Astrocyte (in vitro differentiated cells and primary cell): ENCODE measurements around the gene KCNJ12. TPM values are rescaled to one million over a fixed set of nuclear protein-coding genes. Genes with fewer than 3 reads are reported as not detected.

Experiments used
- DNase-seq: peaks from one replicate; pipeline ENCODE4 v3.0.0-alpha.2; 2010; ENCODE audit warnings: low read depth
- FAIRE-seq: peaks from 2 replicates; lab custom pipeline; 2011; peaks lifted over from hg19 to GRCh38; lab: Jason Lieb, UNC
- H2AFZ ChIP-seq: 2 replicates; pipeline ENCODE4 v1.6.0; 2012; ENCODE audit warnings: low read depth, low read length, inconsistent platforms
- H3K27ac ChIP-seq: 2 replicates; pipeline ENCODE4 v1.5.1; 2011; ENCODE audit warnings: low read depth, low read length, inconsistent platforms
- H3K27me3 ChIP-seq: 2 replicates; pipeline ENCODE4 v1.6.0; 2011; ENCODE audit warnings: low read length, inconsistent platforms; ENCODE audit not compliant: insufficient read depth
- H3K36me3 ChIP-seq: 2 replicates; pipeline ENCODE4 v1.5.1; 2011; ENCODE audit warnings: low read length, inconsistent platforms; ENCODE audit not compliant: insufficient read depth
- H3K4me1 ChIP-seq: 2 replicates; pipeline ENCODE4 v1.5.1; 2011; ENCODE audit warnings: low read length, inconsistent platforms; ENCODE audit not compliant: insufficient read depth
- H3K4me2 ChIP-seq: 2 replicates; pipeline ENCODE4 v1.6.0; 2012; ENCODE audit warnings: low read length, inconsistent platforms
- H3K4me3 ChIP-seq: 2 replicates; pipeline ENCODE4 v1.5.1; 2011; ENCODE audit warnings: low read depth, mild to moderate bottlenecking, low read length, inconsistent platforms; ENCODE audit not compliant: insufficient read depth
- H3K79me2 ChIP-seq: 2 replicates; pipeline ENCODE4 v1.6.0; 2012; ENCODE audit warnings: mild to moderate bottlenecking, low read length, inconsistent platforms; ENCODE audit not compliant: insufficient read depth
- H3K9ac ChIP-seq: 2 replicates; pipeline ENCODE4 v1.6.0; 2012; ENCODE audit warnings: mild to moderate bottlenecking, low read length, inconsistent platforms
- H3K9me3 ChIP-seq: 2 replicates; pipeline ENCODE4 v1.5.1; 2012; ENCODE audit warnings: low read depth, mild to moderate bottlenecking, low read length, inconsistent platforms; ENCODE audit not compliant: insufficient read depth
- H4K20me1 ChIP-seq: 2 replicates; pipeline ENCODE4 v1.6.0; 2012; ENCODE audit warnings: low read length, inconsistent platforms; ENCODE audit not compliant: insufficient read depth
- H3K27ac Mint-ChIP-seq: one replicate; pipeline ENCODE4 v1.8.0; 2021; ENCODE audit warnings: mild to moderate bottlenecking, mixed read lengths; ENCODE audit not compliant: unreplicated experiment
- H3K27me3 Mint-ChIP-seq: one replicate; pipeline ENCODE4 v1.8.0; 2021; ENCODE audit warnings: low read depth, mixed read lengths; ENCODE audit not compliant: unreplicated experiment
- H3K36me3 Mint-ChIP-seq: one replicate; pipeline ENCODE4 v1.8.0; 2021; ENCODE audit warnings: low read depth, mixed read lengths; ENCODE audit not compliant: unreplicated experiment
- H3K4me1 Mint-ChIP-seq: one replicate; pipeline ENCODE4 v1.8.0; 2021; ENCODE audit warnings: low read depth, mixed read lengths; ENCODE audit not compliant: unreplicated experiment
- H3K4me3 Mint-ChIP-seq: one replicate; pipeline ENCODE4 v1.8.0; 2021; ENCODE audit warnings: mild to moderate bottlenecking, moderate library complexity, mixed read lengths; ENCODE audit not compliant: unreplicated experiment
- H3K9me3 Mint-ChIP-seq: one replicate; pipeline ENCODE4 v1.8.0; 2021; ENCODE audit warnings: mild to moderate bottlenecking, mixed read lengths; ENCODE audit not compliant: unreplicated experiment
- EZH2 ChIP-seq: IDR thresholded peaks from 2 replicates; pipeline ENCODE4 v1.6.1; 2012; ENCODE audit warnings: mild to moderate bottlenecking, low read length, inconsistent platforms; ENCODE audit not compliant: insufficient read depth
- total RNA-seq: library from RNA; stranded (reverse); gene quantifications from 2 replicates; pipeline ENCODE4 v1.2.1, GENCODE V29; 2021
- TF ChIP-seq, protein P1 (sequence below): IDR thresholded peaks from 2 replicates; pipeline ENCODE4 v1.5.1; 2011; ENCODE audit warnings: low read depth, mild to moderate bottlenecking, inconsistent platforms, low read length, moderate library complexity; ENCODE audit not compliant: insufficient read depth

KCNJ12 gene
- total RNA-seq, 1 donor from 2014 or later: 1.2 TPM

- TF ChIP-seq, protein P1, sequence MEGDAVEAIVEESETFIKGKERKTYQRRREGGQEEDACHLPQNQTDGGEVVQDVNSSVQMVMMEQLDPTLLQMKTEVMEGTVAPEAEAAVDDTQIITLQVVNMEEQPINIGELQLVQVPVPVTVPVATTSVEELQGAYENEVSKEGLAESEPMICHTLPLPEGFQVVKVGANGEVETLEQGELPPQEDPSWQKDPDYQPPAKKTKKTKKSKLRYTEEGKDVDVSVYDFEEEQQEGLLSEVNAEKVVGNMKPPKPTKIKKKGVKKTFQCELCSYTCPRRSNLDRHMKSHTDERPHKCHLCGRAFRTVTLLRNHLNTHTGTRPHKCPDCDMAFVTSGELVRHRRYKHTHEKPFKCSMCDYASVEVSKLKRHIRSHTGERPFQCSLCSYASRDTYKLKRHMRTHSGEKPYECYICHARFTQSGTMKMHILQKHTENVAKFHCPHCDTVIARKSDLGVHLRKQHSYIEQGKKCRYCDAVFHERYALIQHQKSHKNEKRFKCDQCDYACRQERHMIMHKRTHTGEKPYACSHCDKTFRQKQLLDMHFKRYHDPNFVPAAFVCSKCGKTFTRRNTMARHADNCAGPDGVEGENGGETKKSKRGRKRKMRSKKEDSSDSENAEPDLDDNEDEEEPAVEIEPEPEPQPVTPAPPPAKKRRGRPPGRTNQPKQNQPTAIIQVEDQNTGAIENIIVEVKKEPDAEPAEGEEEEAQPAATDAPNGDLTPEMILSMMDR: no peak
- TF ChIP-seq EZH2: no peak
- peaks cover 2% of the 10 kb centered on the region for H3K4me1 Mint-ChIP-seq
- no peak overlapping the region for H3K4me2 ChIP-seq
These were observed 996 bp upstream of the KCNJ12 start for GRCh38 chr17:21375162-21375560.

GRCh38 chr17:21375757-21376080, 438 bp upstream of the KCNJ12 start:
- no peaks in the 10 kb centered on the region for H3K36me3 ChIP-seq
- H3K4me1 ChIP-seq: peaks cover 8% of the 10 kb centered on the region
- H3K9me3 Mint-ChIP-seq: no peaks in the 10 kb centered on the region
- H3K9me3 ChIP-seq: no peaks in the 10 kb centered on the region
- H3K27ac ChIP-seq: no peak overlapping the region
- no peak overlapping the region for H3K4me3 ChIP-seq
- H3K79me2 ChIP-seq: no peaks in the 10 kb centered on the region
- H3K27ac Mint-ChIP-seq: no peak overlapping the region
- no peaks in the 10 kb centered on the region for H3K36me3 Mint-ChIP-seq
- peaks cover 34% of the 10 kb centered on the region for H3K27me3 ChIP-seq
- FAIRE-seq (no peak), DNase-seq (no peak)
- H3K4me3 Mint-ChIP-seq: peak overlapping the region; percentile 23
- H4K20me1 ChIP-seq: peaks cover 3% of the 10 kb centered on the region
- no peak for TF ChIP-seq EZH2
- TF ChIP-seq, protein P1: no peak
- no peaks in the 10 kb centered on the region for H3K4me1 Mint-ChIP-seq
- no peak overlapping the region for H3K9ac ChIP-seq
- H2AFZ ChIP-seq: no peak overlapping the region
- H3K4me2 ChIP-seq: peak overlapping the region; percentile 78
- H3K27me3 Mint-ChIP-seq: peaks cover 55% of the 10 kb centered on the region

More at GRCh38 chr17:21375162-21375560, 996 bp upstream of the KCNJ12 start:
- no peaks in the 10 kb centered on the region for H3K9me3 ChIP-seq
- Mint-ChIP-seq H3K36me3 (no peaks in the 10 kb centered on the region), H3K27ac (no peak overlapping the region), H3K27me3 (peaks cover 55% of the 10 kb centered on the region), H3K4me3 (no peak overlapping the region), H3K9me3 (no peaks in the 10 kb centered on the region)
- no peak overlapping the region for H3K27ac ChIP-seq
- H3K79me2 ChIP-seq: no peaks in the 10 kb centered on the region
- no peak overlapping the region for H3K4me3 ChIP-seq
- H3K4me1 ChIP-seq: peaks cover 8% of the 10 kb centered on the region
- no peak overlapping the region for H3K9ac ChIP-seq
- no peak for DNase-seq
- peaks cover 3% of the 10 kb centered on the region for H4K20me1 ChIP-seq
- H3K27me3 ChIP-seq: peaks cover 34% of the 10 kb centered on the region
- FAIRE-seq: no peak
- no peak overlapping the region for H2AFZ ChIP-seq
- no peaks in the 10 kb centered on the region for H3K36me3 ChIP-seq

DNA sequence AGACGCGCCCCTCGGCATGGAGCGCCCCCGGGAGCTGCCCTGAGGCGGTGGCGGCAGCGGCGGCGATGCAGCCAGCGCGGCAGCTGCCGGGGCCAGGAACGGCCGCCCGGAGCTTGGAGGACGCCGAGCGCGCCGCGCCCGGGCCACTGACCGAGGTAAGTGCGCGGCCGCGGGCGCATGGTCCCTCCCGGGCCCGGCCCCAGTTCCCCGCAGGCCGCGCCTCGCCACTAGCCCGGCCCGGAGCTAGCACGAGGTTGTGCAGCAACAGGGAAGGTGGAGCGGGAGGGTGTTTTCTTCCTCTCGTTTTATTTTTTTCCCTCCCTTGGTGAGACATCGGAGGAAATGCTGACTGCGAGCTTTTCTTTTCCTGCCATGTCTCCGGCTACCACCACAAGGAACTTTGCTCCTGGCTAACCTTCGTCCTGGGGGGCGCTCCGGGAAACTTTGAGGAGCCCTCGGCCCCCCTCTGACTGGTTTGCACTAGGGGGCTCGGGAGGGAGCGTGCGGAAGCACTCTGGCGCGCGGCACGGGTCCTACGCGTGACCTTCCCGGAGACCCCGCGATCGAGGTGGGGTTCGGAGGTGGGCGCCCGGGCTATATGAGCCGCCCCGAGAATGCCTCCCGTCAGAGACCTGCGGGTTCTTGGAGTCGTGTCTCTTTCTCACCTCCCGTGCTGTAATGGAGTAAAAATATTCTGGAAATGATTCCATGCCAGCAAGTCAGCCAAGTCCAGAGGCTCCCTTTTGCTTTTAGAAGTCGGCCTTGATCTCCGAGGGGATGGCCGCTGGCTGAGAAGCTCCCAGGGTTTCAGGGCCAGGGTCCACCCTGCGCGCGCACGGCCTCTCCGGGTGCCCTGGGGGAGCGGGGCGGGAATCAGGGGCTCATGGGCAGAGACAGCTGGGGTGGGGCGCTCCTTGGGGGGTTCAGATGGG, 868 bp downstream of the KCNJ12 start:
- peak overlapping the region; percentile 74 for H3K4me3 Mint-ChIP-seq
- FAIRE-seq: no peak
- no peak overlapping the region for H3K27ac ChIP-seq
- H3K4me3 ChIP-seq: peak overlapping the region; percentile 28
- H4K20me1 ChIP-seq: peaks cover 3% of the 10 kb centered on the region
- TF ChIP-seq, protein P1: no peak
- H3K27me3 Mint-ChIP-seq: peaks cover 57% of the 10 kb centered on the region
- H3K4me1 ChIP-seq: peaks cover 8% of the 10 kb centered on the region
- no peaks in the 10 kb centered on the region for H3K36me3 ChIP-seq
- H3K9ac ChIP-seq: no peak overlapping the region
- H3K4me1 Mint-ChIP-seq: no peaks in the 10 kb centered on the region
- peak; percentile 18 for DNase-seq
- peaks cover 34% of the 10 kb centered on the region for H3K27me3 ChIP-seq
- no peaks in the 10 kb centered on the region for H3K36me3 Mint-ChIP-seq
- peak overlapping the region; percentile 56 for H2AFZ ChIP-seq
- H3K9me3 Mint-ChIP-seq: no peaks in the 10 kb centered on the region
- peak overlapping the region; percentile 78 for H3K4me2 ChIP-seq
- no peak overlapping the region for H3K27ac Mint-ChIP-seq
- H3K79me2 ChIP-seq: no peaks in the 10 kb centered on the region
- H3K9me3 ChIP-seq: no peaks in the 10 kb centered on the region
